Stimulated activated naive B cell treated with anti-CD40 and anti-IgM and Interleukin-4, amounts not matched to agents 10 μg/mL and 1 μg/mL and 100 μg/mL, for 72 hours (primary cell): Measurements from ENCODE around the gene CDKN2AIPNL.

ENCODE experiments used
- ATAC-seq, 2 donors: fragments of 150-1000 bp; cut with Tn5 transposase; replicated peaks; 2 replicates each; pipeline ENCODE4 v1.10.0; 2021; ENCODE audit warnings: moderate library complexity in 1 of 2
- DNase-seq: peaks from one replicate; pipeline ENCODE4 v3.0.0; 2021
- H3K27ac Mint-ChIP-seq: one replicate; pipeline ENCODE4 v1.8.0; 2022; ENCODE audit warnings: mild to moderate bottlenecking, mixed read lengths
- H3K27me3 Mint-ChIP-seq, 2 donors: one replicate each; pipeline ENCODE4 v1.8.0; 2022; ENCODE audit warnings: mixed read lengths in 2 of 2
- H3K36me3 Mint-ChIP-seq, 2 donors: one replicate each; pipeline ENCODE4 v1.8.0; 2022; ENCODE audit warnings: mixed read lengths in 2 of 2, mild to moderate bottlenecking in 1 of 2
- H3K4me1 Mint-ChIP-seq, 2 donors: one replicate each; pipeline ENCODE4 v1.8.0; 2022; ENCODE audit warnings: mixed read lengths in 2 of 2, mild to moderate bottlenecking in 1 of 2
- H3K4me3 Mint-ChIP-seq, 2 donors: one replicate each; pipeline ENCODE4 v1.8.0; 2022; ENCODE audit warnings: mild to moderate bottlenecking in 2 of 2, mixed read lengths in 2 of 2, moderate library complexity in 1 of 2
- H3K9me3 Mint-ChIP-seq, 2 donors: one replicate each; pipeline ENCODE4 v1.8.0; 2022; ENCODE audit warnings: mixed read lengths in 2 of 2, mild to moderate bottlenecking in 1 of 2

Gene CDKN2AIPNL

DNA sequence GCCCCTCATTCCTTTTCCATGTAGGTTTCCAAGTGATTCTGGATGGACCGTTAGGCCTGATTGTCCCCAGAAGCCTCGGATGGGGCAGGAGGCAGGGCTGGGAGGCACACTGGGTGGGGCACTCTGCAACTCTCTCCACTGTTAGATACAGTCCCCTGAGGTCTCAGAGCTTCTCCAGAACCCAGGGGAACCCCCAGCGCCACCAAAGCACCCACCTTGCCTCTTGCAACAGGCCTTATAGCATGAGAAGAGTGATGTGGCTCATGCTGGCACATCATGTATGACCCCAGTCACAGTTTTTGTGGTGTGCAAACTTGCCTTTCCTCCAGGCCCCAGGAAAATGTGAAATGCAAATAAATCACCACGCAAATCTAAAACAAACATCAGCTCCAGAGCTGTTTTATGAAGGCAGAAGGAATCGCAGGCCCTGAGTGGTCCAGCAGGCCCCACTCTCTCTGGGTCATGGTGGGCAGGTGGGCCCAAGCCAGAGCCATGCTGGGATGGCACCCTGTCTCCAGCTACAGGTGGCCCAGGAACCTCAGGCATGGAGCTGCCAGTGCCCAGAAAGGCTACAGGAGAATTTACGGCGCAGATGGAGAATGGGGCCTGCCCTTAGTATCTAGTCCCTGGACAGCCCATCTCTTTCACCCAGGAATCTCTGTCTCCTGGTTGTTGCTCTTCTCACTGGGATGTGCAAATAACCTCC lies 36.3 kb upstream of the CDKN2AIPNL start:
- ATAC-seq (peak; percentile 90), DNase-seq (peak; percentile 89)
- peak overlapping the region; percentile 50 to 57 for H3K4me3 Mint-ChIP-seq
- H3K9me3 Mint-ChIP-seq, result no peaks in the 10 kb centered on the region
- H3K27me3 Mint-ChIP-seq, result no peaks in the 10 kb centered on the region
- H3K27ac Mint-ChIP-seq, result peak overlapping the region; percentile 86
- H3K36me3 Mint-ChIP-seq, result no peaks in the 10 kb centered on the region
- H3K4me1 Mint-ChIP-seq, result peaks cover 47 to 63% of the 10 kb centered on the region in 2 donors

DNA sequence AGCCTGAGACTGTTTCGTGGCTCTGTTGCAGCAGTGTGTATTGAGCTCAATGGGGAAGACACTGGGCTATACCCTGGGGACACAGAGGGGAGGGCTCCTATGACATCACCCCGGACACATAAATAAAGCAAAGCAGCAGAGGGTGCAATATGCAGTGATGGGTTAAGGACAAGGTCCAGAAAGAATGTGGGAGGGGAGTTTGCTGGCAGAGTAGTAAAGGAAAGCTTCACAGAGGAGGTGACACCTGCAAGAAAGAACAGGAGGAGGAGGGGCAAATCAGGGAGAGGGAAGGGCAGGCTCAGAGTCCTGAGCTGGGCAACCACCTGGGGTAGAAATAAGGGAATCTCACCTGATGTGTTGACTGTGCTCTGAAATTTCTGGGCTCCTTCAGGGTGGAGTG lies 35.3 kb upstream of the CDKN2AIPNL start:
- DNase-seq, result peak; percentile 81
- Mint-ChIP-seq H3K27ac (peak overlapping the region; percentile 86), H3K4me1 (peaks cover 47 to 72% of the 10 kb centered on the region in 2 donors), H3K36me3 (no peaks in the 10 kb centered on the region), H3K27me3 (no peaks in the 10 kb centered on the region), H3K9me3 (no peaks in the 10 kb centered on the region), H3K4me3 (peak overlapping the region; percentile 50 to 57)
- peak; percentile 80 to 81 for ATAC-seq

DNA sequence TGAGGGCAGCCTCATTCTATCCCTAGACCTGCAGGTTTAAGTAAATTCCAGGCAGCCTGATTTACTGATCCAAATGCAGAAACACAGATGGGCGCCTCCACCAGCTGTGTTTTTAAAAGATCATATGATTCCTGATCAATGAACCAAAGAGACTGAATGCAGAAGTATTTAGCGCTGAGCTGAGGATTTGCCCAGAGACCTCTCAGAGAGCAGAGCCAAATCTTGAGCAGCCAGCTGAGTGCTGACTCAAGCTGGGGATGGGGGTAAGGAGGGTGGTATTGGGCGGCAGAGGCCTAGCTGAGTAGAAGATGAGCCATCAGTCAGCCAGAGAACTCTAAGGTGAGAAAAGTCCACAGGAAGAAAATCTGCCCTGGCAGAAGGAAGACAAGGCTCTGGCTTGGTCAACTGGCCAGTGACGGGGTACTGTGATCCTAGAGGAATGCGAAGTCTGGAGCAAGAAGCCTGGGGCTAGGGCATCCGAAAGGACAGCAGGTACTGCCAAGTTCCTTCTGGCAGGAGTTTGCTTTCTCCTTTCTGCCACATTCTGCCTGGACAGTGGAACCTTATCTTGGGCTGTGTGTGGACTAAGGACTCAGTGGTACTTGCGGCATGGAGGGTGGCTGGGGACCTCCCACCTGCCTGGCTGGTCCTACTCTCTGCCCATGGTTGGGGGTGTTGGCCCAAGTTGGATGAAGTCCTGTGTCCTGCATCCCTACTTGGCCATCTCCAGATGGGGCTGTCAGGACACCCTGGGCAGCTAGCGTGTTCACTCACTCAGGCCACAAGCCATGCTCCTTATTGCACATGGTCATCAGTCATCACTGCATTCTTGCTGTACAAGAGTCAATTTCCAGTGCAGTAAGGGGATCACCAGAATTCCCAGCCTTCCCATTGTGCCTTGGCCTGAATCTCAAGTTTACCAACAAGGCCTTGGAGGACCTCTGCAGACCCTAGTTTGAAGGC lies 34.5 kb upstream of the CDKN2AIPNL start:
- peak overlapping the region; percentile 90 for H3K27ac Mint-ChIP-seq
- H3K27me3 Mint-ChIP-seq, result no peaks in the 10 kb centered on the region
- H3K9me3 Mint-ChIP-seq, result no peaks in the 10 kb centered on the region
- ATAC-seq (peak; percentile 35 to 38), DNase-seq (peak; percentile 35)
- no peaks in the 10 kb centered on the region for H3K36me3 Mint-ChIP-seq
- H3K4me3 Mint-ChIP-seq, result peak overlapping the region; percentile 76 to 77
- peaks cover 54 to 76% of the 10 kb centered on the region in 2 donors for H3K4me1 Mint-ChIP-seq

- DNase-seq, result no peak
These were observed 33.3 kb upstream of the CDKN2AIPNL start for GRCh38 chr5:134444941-134445471.

DNA sequence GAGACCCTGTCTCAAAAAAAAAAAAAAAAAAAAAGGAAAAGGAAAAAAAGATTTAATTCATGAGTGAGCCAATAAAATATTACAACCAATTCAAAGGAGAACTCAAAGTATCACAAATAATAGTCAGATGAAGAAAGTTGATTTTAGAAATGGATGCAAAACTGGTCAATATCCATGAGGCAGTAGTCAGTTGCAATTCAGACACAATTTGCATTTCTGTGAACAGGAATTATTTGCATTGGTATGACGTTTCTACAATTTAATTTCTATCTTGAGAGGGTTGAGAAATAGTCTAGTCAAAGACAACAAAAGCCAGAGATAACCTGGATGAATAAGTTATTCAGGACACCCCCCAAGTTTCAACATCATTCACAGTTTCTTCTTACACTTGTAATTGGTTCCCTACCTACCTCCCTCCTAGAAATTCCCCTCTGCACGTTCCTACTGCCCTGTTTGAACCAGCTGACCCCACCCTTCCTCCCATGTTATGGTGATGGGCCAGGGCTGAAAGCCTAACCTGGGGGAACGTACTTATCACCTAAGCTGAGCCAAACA lies 28.6 kb upstream of the CDKN2AIPNL start:
- DNase-seq, result no peak
- ATAC-seq, result no peak
- peak overlapping the region; percentile 57 for H3K27ac Mint-ChIP-seq
- H3K36me3 Mint-ChIP-seq, result no peaks in the 10 kb centered on the region
- no peaks in the 10 kb centered on the region for H3K27me3 Mint-ChIP-seq
- H3K4me1 Mint-ChIP-seq, result peaks cover 47 to 73% of the 10 kb centered on the region in 2 donors
- H3K4me3 Mint-ChIP-seq, result no peak overlapping the region
- H3K9me3 Mint-ChIP-seq, result no peaks in the 10 kb centered on the region

More at GRCh38 chr5:134444941-134445471, 33.3 kb upstream of the CDKN2AIPNL start:
- Mint-ChIP-seq H3K27me3 (no peaks in the 10 kb centered on the region), H3K4me3 (no peak overlapping the region), H3K4me1 (peaks cover 53 to 71% of the 10 kb centered on the region in 2 donors), H3K27ac (peak overlapping the region; percentile 86), H3K36me3 (no peaks in the 10 kb centered on the region), H3K9me3 (no peaks in the 10 kb centered on the region)
- no peak for ATAC-seq

- no peaks in the 10 kb centered on the region for H3K9me3 Mint-ChIP-seq
- no peak overlapping the region for H3K4me3 Mint-ChIP-seq
- no peak overlapping the region for H3K27ac Mint-ChIP-seq
- DNase-seq (no peak), ATAC-seq (no peak)
- H3K36me3 Mint-ChIP-seq, result no peaks in the 10 kb centered on the region
- H3K27me3 Mint-ChIP-seq, result no peaks in the 10 kb centered on the region
- H3K4me1 Mint-ChIP-seq, result peaks cover 47 to 72% of the 10 kb centered on the region in 2 donors
These were observed 27.6 kb upstream of the CDKN2AIPNL start for GRCh38 chr5:134439210-134439654.

- DNase-seq, result no peak
- no peak for ATAC-seq
- Mint-ChIP-seq H3K9me3 (no peaks in the 10 kb centered on the region), H3K27ac (peak overlapping the region; percentile 25), H3K4me1 (peaks cover 45 to 74% of the 10 kb centered on the region in 2 donors), H3K27me3 (no peaks in the 10 kb centered on the region), H3K36me3 (no peaks in the 10 kb centered on the region), H3K4me3 (no peak overlapping the region)
These were observed 27.0 kb upstream of the CDKN2AIPNL start for GRCh38 chr5:134438721-134439123.

GRCh38 chr5:134437847-134438581 lies 26.3 kb upstream of the CDKN2AIPNL start:
- ATAC-seq (no peak), DNase-seq (no peak)

DNA sequence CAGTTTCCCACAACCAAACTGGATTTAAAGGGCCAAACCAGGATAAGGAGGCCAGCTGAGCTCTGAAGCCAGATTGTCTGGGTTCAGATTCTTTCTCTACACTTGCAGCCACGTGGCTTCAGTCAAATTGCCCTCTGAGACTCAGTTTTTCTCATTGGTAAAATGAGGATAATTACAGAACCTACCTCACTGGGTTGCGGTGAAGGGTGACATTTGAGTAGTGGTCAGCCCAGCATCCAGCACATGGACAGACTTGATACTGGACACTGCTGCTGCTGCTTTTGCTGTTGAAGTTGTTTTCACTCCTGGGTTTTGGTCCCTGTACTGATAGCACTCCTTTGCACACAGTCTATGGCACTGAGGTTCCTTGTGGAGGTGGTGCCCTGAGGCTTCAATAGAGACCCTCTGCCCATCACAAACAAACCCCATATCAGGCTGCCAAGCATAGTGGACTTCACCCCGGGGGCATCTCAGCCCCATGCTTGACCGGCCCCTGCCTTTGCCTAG lies 25.7 kb upstream of the CDKN2AIPNL start:
- no peaks in the 10 kb centered on the region for H3K27me3 Mint-ChIP-seq
- H3K4me1 Mint-ChIP-seq, result peaks cover 45 to 75% of the 10 kb centered on the region in 2 donors
- peak overlapping the region; percentile 71 to 72 for H3K4me3 Mint-ChIP-seq
- no peaks in the 10 kb centered on the region for H3K36me3 Mint-ChIP-seq
- ATAC-seq (peak; percentile 65 to 69), DNase-seq (peak; percentile 77)
- H3K9me3 Mint-ChIP-seq, result no peaks in the 10 kb centered on the region
- H3K27ac Mint-ChIP-seq, result peak overlapping the region; percentile 100

More at GRCh38 chr5:134437847-134438581, 26.3 kb upstream of the CDKN2AIPNL start:
- H3K36me3 Mint-ChIP-seq, result no peaks in the 10 kb centered on the region
- H3K4me3 Mint-ChIP-seq, result no peak overlapping the region
- H3K4me1 Mint-ChIP-seq, result peaks cover 41 to 72% of the 10 kb centered on the region in 2 donors
- peak overlapping the region; percentile 100 for H3K27ac Mint-ChIP-seq
- no peaks in the 10 kb centered on the region for H3K27me3 Mint-ChIP-seq
- no peaks in the 10 kb centered on the region for H3K9me3 Mint-ChIP-seq

- Mint-ChIP-seq H3K4me1 (peaks cover 45 to 75% of the 10 kb centered on the region in 2 donors), H3K36me3 (no peaks in the 10 kb centered on the region), H3K4me3 (peak overlapping the region; percentile 71 to 72), H3K9me3 (no peaks in the 10 kb centered on the region), H3K27ac (peak overlapping the region; percentile 100), H3K27me3 (no peaks in the 10 kb centered on the region)
- DNase-seq, result peak; percentile 85
- ATAC-seq, result peak; percentile 85 to 92
These were observed 25.1 kb upstream of the CDKN2AIPNL start for GRCh38 chr5:134436523-134437339.

DNA sequence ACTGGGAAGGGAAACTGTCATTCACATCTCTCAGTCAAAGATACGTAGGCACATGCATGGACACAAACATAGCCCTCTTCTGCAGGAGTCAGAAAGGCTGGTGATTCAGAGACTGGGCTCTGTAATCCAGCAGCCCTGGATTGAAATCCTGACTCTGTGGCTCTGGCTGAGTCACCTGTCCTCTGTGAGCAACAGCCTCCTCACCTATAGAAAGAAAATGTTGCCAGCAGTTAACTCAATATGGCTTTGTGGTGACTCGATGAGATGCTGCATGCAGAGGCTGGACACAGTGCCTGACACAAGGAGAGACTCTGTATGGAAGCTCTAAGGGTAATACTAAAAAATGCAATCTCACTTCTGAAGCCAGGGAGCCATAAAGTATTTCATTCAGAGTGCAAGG lies 23.9 kb upstream of the CDKN2AIPNL start:
- Mint-ChIP-seq H3K9me3 (no peaks in the 10 kb centered on the region), H3K27ac (peak overlapping the region; percentile 84), H3K36me3 (no peaks in the 10 kb centered on the region), H3K4me1 (peaks cover 39 to 70% of the 10 kb centered on the region in 2 donors), H3K4me3 (no peak overlapping the region), H3K27me3 (no peaks in the 10 kb centered on the region)
- DNase-seq (no peak), ATAC-seq (no peak)

DNA sequence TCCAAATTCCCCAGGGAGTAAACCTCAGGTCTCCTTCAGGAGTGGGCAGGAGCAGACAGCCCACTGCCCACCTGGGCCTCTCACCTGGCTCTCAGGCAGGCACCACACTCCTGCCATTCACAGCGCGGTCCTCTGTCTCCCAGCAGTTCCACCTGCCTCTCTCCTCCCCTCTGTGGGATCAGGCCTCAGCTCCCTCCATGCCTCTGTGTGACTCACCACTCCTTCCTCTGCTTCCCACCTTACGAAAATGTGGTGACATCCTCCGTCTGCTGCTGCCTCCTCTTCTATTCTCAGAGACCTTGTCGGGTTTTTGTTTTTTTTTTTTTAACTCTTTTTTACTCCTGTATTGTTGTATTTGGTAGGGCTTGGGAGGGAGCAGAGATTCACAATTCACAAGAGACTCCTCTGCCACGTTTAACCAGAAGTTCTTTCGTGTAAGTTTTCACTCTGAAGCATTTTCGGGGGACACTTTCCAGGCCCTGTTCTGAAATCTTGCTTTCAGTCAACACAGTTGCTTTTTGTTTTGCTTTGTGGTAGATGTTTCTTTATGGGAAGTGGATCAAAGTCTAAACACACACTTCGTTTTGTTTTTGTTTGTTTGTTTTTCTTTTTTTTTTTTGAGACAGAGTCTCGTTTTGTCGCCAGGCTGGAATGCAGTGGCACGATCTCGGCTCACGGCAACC lies 21.1 kb upstream of the CDKN2AIPNL start:
- Mint-ChIP-seq H3K4me3 (peak overlapping the region in 1 of 2 donors; percentile 22), H3K27ac (no peak overlapping the region), H3K9me3 (no peaks in the 10 kb centered on the region), H3K36me3 (no peaks in the 10 kb centered on the region), H3K27me3 (no peaks in the 10 kb centered on the region), H3K4me1 (peaks cover 28 to 51% of the 10 kb centered on the region in 2 donors)
- ATAC-seq (no peak), DNase-seq (no peak)
